NCI-H82 treated with DMSO at 0.1 percent for 48 hours (cell line): ENCODE measurements around the gene SLC12A5.

Source experiments
- DNase-seq: peaks from one replicate; lab custom pipeline; 2025; ENCODE audit not compliant: unreplicated experiment; lab: John Stamatoyannopoulos, UW

Gene SLC12A5

GRCh38 chr20:46101957-46102356 lies 72.9 kb downstream of the SLC12A5 start:
- DNase-seq = no peak

- no peak for DNase-seq
Measured at GRCh38 chr20:46102940-46103339, 73.9 kb downstream of the SLC12A5 start.

- DNase-seq = no peak
Measured at GRCh38 chr20:46104262-46104661, 75.2 kb downstream of the SLC12A5 start.

GRCh38 chr20:46107061-46107460 lies 78.0 kb downstream of the SLC12A5 start:
- DNase-seq = no peak

- DNase-seq = no peak
Measured at GRCh38 chr20:46108435-46108841, 79.4 kb downstream of the SLC12A5 start.

- DNase-seq = no peak
Measured at GRCh38 chr20:46108976-46109375, 80.0 kb downstream of the SLC12A5 start.
